Loucy (cell line): ENCODE data around the gene MRAS.

Experiments
- H2AFZ ChIP-seq: fragments of 200-600 bp; sonication (generic); 2 replicates; pipeline ENCODE4 v1.6.0; 2016; ENCODE audit warnings: antibody characterized with exemption, mild to moderate bottlenecking, low read length, moderate library complexity
- H3F3A ChIP-seq: fragments of 200-600 bp; 2 replicates; pipeline ENCODE4 v1.6.0; 2016; ENCODE audit warnings: antibody characterized with exemption, low read depth, mild to moderate bottlenecking
- H3K27me3 ChIP-seq: fragments of 200-600 bp; sonication (generic); 2 replicates; pipeline ENCODE4 v1.6.1; 2014; ENCODE audit warnings: low read length, mild to moderate bottlenecking; ENCODE audit not compliant: insufficient read depth, poor library complexity, severe bottlenecking
- H3K36me3 ChIP-seq: fragments of 200-600 bp; sonication (generic); 2 replicates; pipeline ENCODE4 v1.6.1; 2016; ENCODE audit warnings: low read length; ENCODE audit not compliant: insufficient read depth
- H3K4me1 ChIP-seq: fragments of 200-600 bp; sonication (generic); 2 replicates; pipeline ENCODE4 v1.5.1; 2014; ENCODE audit warnings: low read length, mild to moderate bottlenecking; ENCODE audit not compliant: insufficient read depth, poor library complexity, severe bottlenecking
- H3K4me2 ChIP-seq: fragments of 200-600 bp; sonication (generic); 2 replicates; pipeline ENCODE4 v1.6.0; 2014; ENCODE audit warnings: antibody characterized with exemption, low read length, low read depth, mild to moderate bottlenecking; ENCODE audit not compliant: poor library complexity, severe bottlenecking
- H3K4me3 ChIP-seq: fragments of 200-600 bp; sonication (generic); 2 replicates; pipeline ENCODE4 v1.5.1; 2014; ENCODE audit warnings: low read length, mild to moderate bottlenecking, mixed read lengths; ENCODE audit not compliant: poor library complexity, severe bottlenecking
- H3K79me2 ChIP-seq: fragments of 200-600 bp; sonication (generic); 2 replicates; pipeline ENCODE4 v1.6.1; 2014; ENCODE audit warnings: low read length; ENCODE audit not compliant: insufficient read depth
- H3K9ac ChIP-seq: fragments of 200-600 bp; sonication (generic); 2 replicates; pipeline ENCODE4 v1.6.0; 2014; ENCODE audit warnings: mild to moderate bottlenecking, low read depth, low read length, moderate library complexity; ENCODE audit not compliant: poor library complexity, severe bottlenecking
- H3K9me2 ChIP-seq: fragments of 200-600 bp; sonication (generic); replicated peaks from 2 replicates; pipeline ENCODE4 v1.6.1; 2016; ENCODE audit warnings: low read depth, low read length, mixed read lengths
- H3K9me3 ChIP-seq: fragments of 200-600 bp; sonication (generic); 2 replicates; pipeline ENCODE4 v1.6.1; 2014; ENCODE audit warnings: mild to moderate bottlenecking, antibody characterized with exemption, low read length, low read depth; ENCODE audit not compliant: insufficient read depth
- H4K20me1 ChIP-seq: fragments of 200-600 bp; sonication (generic); 2 replicates; pipeline ENCODE4 v1.6.0; 2014; ENCODE audit warnings: antibody characterized with exemption, low read length, mild to moderate bottlenecking; ENCODE audit not compliant: insufficient read depth, poor library complexity, severe bottlenecking
- EZH2phosphoT487 ChIP-seq: fragments of 200-600 bp; IDR thresholded peaks from 2 replicates; pipeline ENCODE4 v1.6.1; 2018; ENCODE audit warnings: antibody characterized with exemption, mild to moderate bottlenecking, moderate library complexity, borderline replicate concordance
- TF ChIP-seq, protein P1 (sequence below): fragments of 200-600 bp; sonication (generic); conservative IDR thresholded peaks from 2 replicates; pipeline ENCODE4 v1.5.1; 2014; ENCODE audit warnings: mild to moderate bottlenecking, antibody characterized with exemption, low read length

MRAS gene

DNA sequence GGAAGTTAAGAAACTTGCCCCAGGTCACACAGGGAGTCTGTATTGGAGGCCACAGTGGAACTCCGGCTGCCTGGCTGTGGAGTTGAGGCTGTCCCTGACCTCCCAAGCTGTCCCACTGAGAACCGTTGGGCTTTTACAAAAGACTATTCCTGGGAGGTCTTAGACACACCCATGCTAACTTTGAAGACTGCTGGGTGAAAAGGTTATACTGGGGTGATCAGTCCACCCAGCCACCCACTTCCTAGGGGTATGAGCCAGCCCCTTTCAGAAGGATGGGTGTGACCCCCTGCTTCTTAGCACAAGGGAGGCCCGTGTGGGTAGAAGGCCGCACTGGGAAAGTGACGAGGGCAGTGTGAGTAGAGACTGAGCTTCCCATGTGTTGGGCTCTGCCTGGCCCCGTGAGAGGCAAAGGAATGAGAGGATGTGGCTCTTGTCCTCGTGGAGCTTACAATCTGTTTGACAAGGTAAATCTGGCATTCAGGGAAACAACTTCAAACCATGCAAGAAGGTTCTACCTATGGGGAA lies 19.0 kb downstream of the MRAS start:
- no peaks in the 10 kb centered on the region for H3F3A ChIP-seq
- H2AFZ ChIP-seq = no peak overlapping the region
- no peaks in the 10 kb centered on the region for H3K9me2 ChIP-seq
- no peaks in the 10 kb centered on the region for H3K79me2 ChIP-seq
- H3K4me3 ChIP-seq = no peak overlapping the region
- H3K9ac ChIP-seq = no peak overlapping the region
- no peaks in the 10 kb centered on the region for H3K9me3 ChIP-seq
- H3K36me3 ChIP-seq = no peaks in the 10 kb centered on the region
- no peak overlapping the region for H3K4me2 ChIP-seq
- H3K4me1 ChIP-seq = no peaks in the 10 kb centered on the region
- no peaks in the 10 kb centered on the region for H3K27me3 ChIP-seq
- no peaks in the 10 kb centered on the region for H4K20me1 ChIP-seq
- no peak for TF ChIP-seq EZH2phosphoT487
- TF ChIP-seq, protein P1, sequence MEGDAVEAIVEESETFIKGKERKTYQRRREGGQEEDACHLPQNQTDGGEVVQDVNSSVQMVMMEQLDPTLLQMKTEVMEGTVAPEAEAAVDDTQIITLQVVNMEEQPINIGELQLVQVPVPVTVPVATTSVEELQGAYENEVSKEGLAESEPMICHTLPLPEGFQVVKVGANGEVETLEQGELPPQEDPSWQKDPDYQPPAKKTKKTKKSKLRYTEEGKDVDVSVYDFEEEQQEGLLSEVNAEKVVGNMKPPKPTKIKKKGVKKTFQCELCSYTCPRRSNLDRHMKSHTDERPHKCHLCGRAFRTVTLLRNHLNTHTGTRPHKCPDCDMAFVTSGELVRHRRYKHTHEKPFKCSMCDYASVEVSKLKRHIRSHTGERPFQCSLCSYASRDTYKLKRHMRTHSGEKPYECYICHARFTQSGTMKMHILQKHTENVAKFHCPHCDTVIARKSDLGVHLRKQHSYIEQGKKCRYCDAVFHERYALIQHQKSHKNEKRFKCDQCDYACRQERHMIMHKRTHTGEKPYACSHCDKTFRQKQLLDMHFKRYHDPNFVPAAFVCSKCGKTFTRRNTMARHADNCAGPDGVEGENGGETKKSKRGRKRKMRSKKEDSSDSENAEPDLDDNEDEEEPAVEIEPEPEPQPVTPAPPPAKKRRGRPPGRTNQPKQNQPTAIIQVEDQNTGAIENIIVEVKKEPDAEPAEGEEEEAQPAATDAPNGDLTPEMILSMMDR = no peak

- Histone ChIP-seq H3K4me2 (no peak overlapping the region), H2AFZ (no peak overlapping the region), H3K9ac (no peak overlapping the region), H3K9me2 (no peaks in the 10 kb centered on the region), H4K20me1 (no peaks in the 10 kb centered on the region), H3K4me1 (no peaks in the 10 kb centered on the region), H3K27me3 (no peaks in the 10 kb centered on the region), H3K36me3 (no peaks in the 10 kb centered on the region), H3K79me2 (no peaks in the 10 kb centered on the region), H3K9me3 (no peaks in the 10 kb centered on the region), H3K4me3 (no peak overlapping the region), H3F3A (no peaks in the 10 kb centered on the region)
- TF ChIP-seq, protein P1 = no peak
- no peak for TF ChIP-seq EZH2phosphoT487
Measured at GRCh38 chr3:138367911-138368310, 19.5 kb downstream of the MRAS start.

DNA sequence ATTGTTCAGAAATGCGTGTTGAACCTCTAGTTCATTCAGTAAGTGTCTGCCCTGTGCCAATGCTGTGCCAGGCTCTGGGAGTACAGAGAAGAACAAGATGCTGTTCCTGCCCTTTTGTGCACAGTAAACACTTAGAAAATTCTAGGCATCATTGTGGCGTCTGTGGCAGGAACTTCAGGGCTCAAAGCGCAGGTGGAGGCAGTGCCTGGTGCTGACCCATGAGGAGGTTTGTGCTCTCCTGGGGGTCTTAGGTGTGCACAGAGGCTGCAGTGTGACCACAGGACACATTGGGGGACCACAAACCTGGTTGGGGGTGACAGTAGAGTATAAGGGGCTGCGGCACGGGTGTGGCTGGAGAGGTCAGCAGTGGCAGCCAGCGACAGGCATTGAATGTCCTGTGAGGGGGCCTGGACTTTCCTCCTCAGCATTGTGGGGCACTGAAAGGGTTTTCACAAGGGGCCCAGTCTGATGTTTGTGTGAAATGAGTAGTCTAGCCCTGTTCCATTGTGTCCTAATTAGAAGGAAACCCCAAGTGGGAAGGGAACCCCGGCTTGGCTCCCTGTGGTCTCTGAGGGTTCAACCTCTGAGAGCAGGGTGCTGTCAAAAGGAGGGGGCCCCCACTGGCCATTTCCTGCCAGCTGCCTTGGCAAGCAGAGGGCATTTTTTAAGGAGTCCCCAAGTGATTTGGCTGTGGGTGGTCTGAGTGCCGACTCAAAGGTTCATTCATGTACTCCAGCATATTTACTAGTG lies 20.9 kb downstream of the MRAS start:
- Histone ChIP-seq H4K20me1 (no peaks in the 10 kb centered on the region), H3K9me2 (no peaks in the 10 kb centered on the region), H3K4me2 (no peak overlapping the region), H3F3A (no peaks in the 10 kb centered on the region), H2AFZ (no peak overlapping the region), H3K4me1 (no peaks in the 10 kb centered on the region), H3K27me3 (no peaks in the 10 kb centered on the region), H3K79me2 (no peaks in the 10 kb centered on the region), H3K36me3 (no peaks in the 10 kb centered on the region), H3K9me3 (no peaks in the 10 kb centered on the region), H3K4me3 (no peak overlapping the region), H3K9ac (no peak overlapping the region)
- TF ChIP-seq, protein P1 = no peak
- no peak for TF ChIP-seq EZH2phosphoT487
